Pancreas (tissue), 10 donors: ENCODE measurements around the gene GSTA5. TPM values are rescaled to one million over a fixed set of nuclear protein-coding genes. Genes with fewer than 3 reads are reported as not detected.
"Not testable (repeated sequence)": the region's sequence is repeated elsewhere in the genome, so short reads cannot be mapped to it uniquely, and the experiment has no call there.

Experiments used
- ATAC-seq, 4 donors: fragments of 200-7000 bp; cut with Tn5 transposase; one replicate each; pipeline versions ENCODE4 v1.8.0 to v1.9.1; 2020; ENCODE audit warnings: mild to moderate bottlenecking in 4 of 4, moderate library complexity in 4 of 4
- DNase-seq, 6 donors: peaks; one replicate each; pipeline ENCODE4 v3.0.0-alpha.2; 2020
- FAIRE-seq: peaks from 2 replicates; lab custom pipeline; 2012; peaks lifted over from hg19 to GRCh38; lab: Jason Lieb, UNC
- H3K27ac ChIP-seq, 4 donors: fragments of 200-600 bp; sonication (generic); 1 replicate in 3 of 4; 2 replicates in 1 of 4; pipeline versions ENCODE4 v1.5.0 to v1.8.0; 2020
- H3K27me3 ChIP-seq, 4 donors: fragments of 200-600 bp; one replicate each; pipeline ENCODE4 v1.8.0; 2021
- H3K36me3 ChIP-seq, 3 donors: fragments of 200-600 bp; sonication (generic) in 1 of 3; one replicate each; pipeline versions ENCODE4 v1.5.0 to v1.8.0; 2020 to 2021
- H3K4me1 ChIP-seq, 3 donors: fragments of 200-600 bp; one replicate each; pipeline ENCODE4 v1.8.0; 2021
- H3K4me3 ChIP-seq, 4 donors: fragments of 200-600 bp; sonication (generic) in 2 of 4; one replicate each; pipeline versions ENCODE4 v1.5.0 to v1.8.0; 2020 to 2021
- H3K9me3 ChIP-seq, 4 donors: fragments of 200-600 bp; one replicate each; pipeline ENCODE4 v1.8.0; 2021
- CTCF ChIP-seq, 4 donors: fragments of 200-600 bp; sonication (generic) in 3 of 4; IDR thresholded peaks; one replicate each; pipeline versions ENCODE4 v1.5.0 to v1.8.0; 2021; ENCODE audit warnings: antibody characterized with exemption in 4 of 4
- WGBS, 2 donors: extraction: QIAGEN DNeasy Blood & Tissue Kit; methylation state at CpG; one replicate each; pipeline ENCODE4 v1.1.7; 2013; 5-methylcytosine and 5-hydroxymethylcytosine counted together
- intact Hi-C, 3 donors: fragments of 100-400 bp; cut with DNase I; formaldehyde crosslinking; loops; one replicate each; pipeline versions ENCODE4 v1.11.1 to v1.14.2; 2022
- polyA plus RNA-seq, 2 donors: library from polyadenylated mRNA; stranded (reverse); fragments of 200-250 nt; gene quantifications; one replicate each; pipeline ENCODE4 v1.2.3, GENCODE V29; 2013
- total RNA-seq, 6 donors: library from RNA; stranded (reverse); fragmentation: NEBNext Ultra II Directional in 4 of 6; extraction: Animal tissue kit (Norgen Biotek cat#: 25700) in 4 of 6; gene quantifications; one replicate each; pipeline versions ENCODE4 v1.2.1 to v1.2.4, GENCODE V29; 2021 to 2023
- donor health status: healthy with polysubstance abuse.
- donor health status: DM: no; HTN: no; CAD: no; lungs with moderate emphysema.
- donor health status: DM: no; HTN: no; CAD: no.
- donor health status: control.
- donor health status: control.
- donor health status: Bipolar disorder and iron deficiency.
- donor health status: DM: yes; HTN: yes; CAD: no.
- donor health status: DM: no; HTN: no; CAD: no.
- donor health status: DM: no; HTN: no; CAD: no.
- donor health status: DM: yes; HTN: yes; CAD: no.

GSTA5 gene
- total and polyA plus RNA-seq, 8 donors: not detected

GRCh38 chr6:52802806-52803205 is 37.8 kb downstream of the GSTA5 start:
- Histone ChIP-seq H3K27ac (peak overlapping the region in 2 of 4 donors; percentile 6 to 54), H3K9me3 (no peaks in the 10 kb centered on the region), H3K4me3 (peak overlapping the region in 3 of 4 donors; percentile 2 to 29 (median 21)), H3K4me1 (peaks cover 0 to 11% (median 8%) of the 10 kb centered on the region in 3 donors), H3K36me3 (no peaks in the 10 kb centered on the region), H3K27me3 (no peaks in the 10 kb centered on the region)
- TF ChIP-seq CTCF (IDR thresholded peaks at IDR 0.05): no peak
- intact Hi-C loops: no loop called here
- FAIRE-seq (no peak), DNase-seq (no peak), ATAC-seq (peak; percentile 22 to 54 (median 46))
- WGBS, 2 donors: 45 to 54% methylated on average over 1 of the region's 1 CpG

DNA sequence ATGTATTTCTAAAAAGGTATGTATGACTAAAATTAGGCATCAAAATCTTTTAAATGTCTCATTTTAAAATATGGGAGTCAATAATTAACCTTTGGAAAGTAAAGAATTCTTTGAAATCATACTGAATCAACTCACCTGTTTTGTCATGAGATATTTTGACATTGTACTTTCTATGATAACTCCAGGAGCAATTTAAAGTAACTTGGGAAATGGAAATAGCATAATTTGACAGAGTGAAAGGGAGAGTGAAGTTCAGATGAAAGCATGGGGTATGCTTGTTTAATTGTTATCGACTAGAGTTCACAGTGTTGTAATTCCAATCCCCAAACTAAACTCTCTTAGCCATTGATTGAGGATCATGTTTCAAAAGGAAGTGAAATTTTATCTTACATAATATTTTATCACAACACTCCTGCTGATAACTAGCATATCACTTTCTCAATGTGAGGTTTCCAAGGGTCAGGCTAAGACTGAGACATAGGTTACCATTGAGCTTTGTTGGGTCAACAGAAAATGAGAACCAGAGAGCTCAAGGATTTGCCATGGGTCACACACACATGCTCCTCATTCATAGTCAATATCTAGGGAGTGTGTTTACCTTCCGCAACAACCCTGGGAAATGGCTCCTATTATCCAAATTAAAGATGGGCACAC is 39.3 kb downstream of the GSTA5 start:
- H3K4me3 ChIP-seq: no peak overlapping the region
- ATAC-seq (peak; percentile 10 to 47 (median 30)), FAIRE-seq (no peak), DNase-seq (no peak)
- peak overlapping the region in 2 of 4 donors; percentile 27 to 37 for H3K27ac ChIP-seq
- no peaks in the 10 kb centered on the region for H3K9me3 ChIP-seq
- no peaks in the 10 kb centered on the region for H3K36me3 ChIP-seq
- H3K4me1 ChIP-seq: peaks cover 0 to 11% (median 8%) of the 10 kb centered on the region in 3 donors
- WGBS, 2 donors: 16 to 23% methylated on average over 2 of the region's 2 CpGs
- TF ChIP-seq CTCF (IDR thresholded peaks at IDR 0.05): no peak
- H3K27me3 ChIP-seq: no peaks in the 10 kb centered on the region
- intact Hi-C loops: no loop called here

DNA sequence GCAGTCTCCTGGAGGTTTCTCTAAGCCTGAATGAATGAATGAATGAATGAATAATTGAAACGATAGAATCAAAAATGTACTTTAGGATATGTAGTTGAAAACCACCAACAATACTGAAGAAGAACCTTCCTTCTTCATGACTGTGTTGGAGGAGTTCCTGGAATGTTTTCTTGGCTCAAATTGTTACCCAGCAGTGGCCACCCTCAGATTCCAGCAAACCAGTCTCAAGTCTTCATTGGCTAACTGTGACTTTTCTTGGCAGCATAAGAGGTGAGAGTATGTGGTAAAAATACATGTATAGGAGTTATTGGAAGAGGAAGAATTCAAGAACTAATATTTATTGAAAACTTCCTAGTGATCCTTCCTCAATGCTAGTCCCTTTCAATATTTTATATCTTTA is 41.3 kb downstream of the GSTA5 start:
- 46 to 91% methylated on average over 1 of the region's 1 CpG for WGBS, 2 donors
- DNase-seq, H3K4me3 ChIP-seq, FAIRE-seq, ATAC-seq, H3K36me3 ChIP-seq, H3K27ac ChIP-seq, intact Hi-C loops, H3K9me3 ChIP-seq, H3K27me3 ChIP-seq: not testable (repeated sequence)
- peaks cover 0 to 11% (median 7%) of the 10 kb centered on the region in 3 donors for H3K4me1 ChIP-seq

DNA sequence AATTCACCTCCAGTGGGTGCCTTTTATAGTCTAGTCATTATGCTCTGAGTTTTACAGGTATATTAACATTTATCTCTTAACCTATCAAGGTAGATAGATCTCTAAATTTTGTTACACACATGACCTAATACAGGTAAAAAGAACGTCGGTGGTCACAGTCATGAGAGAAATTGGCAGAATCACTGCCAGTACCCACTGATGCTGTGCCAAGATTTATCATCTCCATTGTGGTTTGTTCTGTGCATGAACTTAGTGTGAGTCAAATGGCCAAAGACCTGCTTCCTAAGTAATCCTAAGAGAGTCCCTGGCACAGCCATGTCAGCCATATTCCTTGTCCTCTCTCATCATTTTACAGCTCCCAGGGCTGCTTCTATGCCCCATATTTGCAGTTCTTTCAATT is 46.2 kb downstream of the GSTA5 start:
- H3K9me3 ChIP-seq, intact Hi-C loops, DNase-seq, H3K4me1 ChIP-seq, H3K27me3 ChIP-seq, H3K4me3 ChIP-seq, H3K27ac ChIP-seq, ATAC-seq, FAIRE-seq: not testable (repeated sequence)
- WGBS, 2 donors: 81 to 88% methylated on average over 2 of the region's 2 CpGs
- H3K36me3 ChIP-seq: peaks cover 0 to 21% (median 0%) of the 10 kb centered on the region in 3 donors

DNA sequence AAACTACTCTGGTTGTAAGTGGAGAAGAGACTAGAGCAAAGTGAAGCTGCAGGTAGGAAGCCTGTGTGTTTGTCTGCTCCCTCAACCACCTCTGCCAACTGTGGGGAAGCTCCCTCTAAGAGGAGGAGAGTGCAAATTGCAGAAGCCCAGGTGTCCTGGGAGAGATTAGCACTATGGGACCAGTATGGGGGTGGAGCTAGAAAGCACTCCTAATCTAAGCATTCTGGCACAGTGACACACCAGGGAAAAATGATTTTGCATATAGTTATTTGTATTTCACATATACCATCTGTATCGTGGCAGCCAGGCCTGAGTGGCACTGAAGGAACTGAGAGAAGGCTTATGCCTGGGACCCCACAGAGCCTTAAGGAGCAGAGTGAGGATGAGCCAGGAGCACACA is 49.8 kb downstream of the GSTA5 start:
- Histone ChIP-seq H3K9me3 (no peaks in the 10 kb centered on the region), H3K4me1 (peaks cover 3 to 20% (median 17%) of the 10 kb centered on the region in 3 donors), H3K36me3 (peaks cover 0 to 21% (median 0%) of the 10 kb centered on the region in 3 donors), H3K27me3 (no peaks in the 10 kb centered on the region), H3K4me3 (no peak overlapping the region), H3K27ac (peak overlapping the region in 1 of 4 donors; percentile 27)
- no peak for DNase-seq
- no peak for FAIRE-seq
- no peak for TF ChIP-seq CTCF (IDR thresholded peaks at IDR 0.05)
- 0% methylated on average over 1 of the region's 1 CpG for WGBS, 2 donors
- intact Hi-C loops: no loop called here
- ATAC-seq: no peak

DNA sequence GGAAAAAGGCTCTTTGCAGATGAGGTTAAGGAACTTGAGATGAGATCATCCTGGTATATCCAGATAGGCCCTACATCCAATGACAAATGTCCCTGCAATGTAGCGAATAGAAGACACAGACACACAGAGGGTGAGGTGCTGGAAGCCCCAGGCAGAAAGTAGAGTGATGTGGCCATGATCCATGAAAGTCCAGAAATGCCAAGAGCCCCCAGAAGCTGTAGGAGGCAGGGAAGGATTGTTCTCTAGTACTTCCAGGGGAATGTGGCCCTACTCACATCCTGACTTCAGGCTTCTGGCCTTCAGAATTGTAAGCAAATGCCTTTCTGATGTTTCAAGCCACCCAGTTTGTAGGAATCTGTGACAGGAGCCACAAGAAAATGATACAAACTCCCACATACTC is 51.0 kb downstream of the GSTA5 start:
- FAIRE-seq: not testable (repeated sequence)
- WGBS, 2 donors: 89 to 90% methylated on average over 1 of the region's 1 CpG

More for the DNA sequence above, 51.0 kb downstream of the GSTA5 start:
- H3K4me3 ChIP-seq, H3K9me3 ChIP-seq, H3K27me3 ChIP-seq, ATAC-seq, intact Hi-C loops, DNase-seq: not testable (repeated sequence)
- Histone ChIP-seq H3K4me1 (peaks cover 3 to 20% (median 17%) of the 10 kb centered on the region in 3 donors), H3K36me3 (peaks cover 0 to 21% (median 0%) of the 10 kb centered on the region in 3 donors), H3K27ac (peak overlapping the region in 1 of 4 donors; percentile 7)
